HepG2 (cell line): ENCODE measurements around the gene STH. TPM values are rescaled to one million over a fixed set of nuclear protein-coding genes. Genes with fewer than 3 reads are reported as not detected.
A peak's percentile ranks its signal among the peaks of the same experiment; 100 is the strongest.

ENCODE experiments used
- DMAP1 ChIP-seq: IDR thresholded peaks from 2 replicates; pipeline ENCODE4 v1.6.1; 2016
- GPN1 ChIP-seq: sonication (generic); formaldehyde crosslinking; IDR thresholded peaks from 2 replicates; pipeline ENCODE4 v1.5.1; 2020; ENCODE audit warnings: missing genetic modification reagents, borderline replicate concordance
- NKX3-1 ChIP-seq: sonication (generic); formaldehyde crosslinking; IDR thresholded peaks from 2 replicates; pipeline ENCODE4 v1.5.0; 2020; ENCODE audit warnings: missing genetic modification reagents
- PCBP1 ChIP-seq: fragments of 200-400 bp; formaldehyde crosslinking; IDR thresholded peaks from 2 replicates; pipeline ENCODE4 v1.6.1; 2017; ENCODE audit warnings: mild to moderate bottlenecking, low read depth, low read length, borderline replicate concordance
- PITX1 ChIP-seq: sonication (generic); formaldehyde crosslinking; IDR thresholded peaks from 2 replicates; pipeline ENCODE4 v1.5.1; 2020; ENCODE audit warnings: mild to moderate bottlenecking, missing genetic modification reagents
- POGK ChIP-seq: sonication (generic); formaldehyde crosslinking; conservative IDR thresholded peaks from 2 replicates; pipeline ENCODE4 v1.8.0; 2022; ENCODE audit warnings: mild to moderate bottlenecking, moderate library complexity, missing genetic modification reagents
- RERE ChIP-seq: IDR thresholded peaks from 2 replicates; pipeline ENCODE4 v1.6.1; 2016; ENCODE audit warnings: low read depth, missing genetic modification reagents, missing compliant biosample characterization
- SIN3B ChIP-seq: fragments of 150-350 bp; IDR thresholded peaks from 2 replicates; pipeline ENCODE4 v1.6.1; 2014; ENCODE audit warnings: low read length
- SOX6 ChIP-seq, 2 experiments: fragments of 450-650 bp in 1 of 2; sonication (generic) in 1 of 2; formaldehyde crosslinking in 1 of 2; IDR thresholded peaks; 2 replicates each; pipeline versions ENCODE4 v1.4.0 to v1.6.1; 2017 to 2020; ENCODE audit warnings: antibody characterized with exemption in 1 of 2, mild to moderate bottlenecking in 1 of 2, missing genetic modification reagents in 1 of 2
- ZBTB43 ChIP-seq: sonication (generic); formaldehyde crosslinking; conservative IDR thresholded peaks from 2 replicates; pipeline ENCODE4 v1.4.0; 2020; ENCODE audit warnings: missing genetic modification reagents
- ZFP90 ChIP-seq: sonication (generic); formaldehyde crosslinking; IDR thresholded peaks from 2 replicates; pipeline ENCODE4 v1.8.0; 2022; ENCODE audit warnings: missing genetic modification reagents, mild to moderate bottlenecking, inconsistent platforms, borderline replicate concordance
- ZFY ChIP-seq: sonication (generic); formaldehyde crosslinking; IDR thresholded peaks from 2 replicates; pipeline ENCODE4 v1.4.0; 2020; ENCODE audit warnings: missing genetic modification reagents
- ZNF547 ChIP-seq: sonication (generic); formaldehyde crosslinking; IDR thresholded peaks from 2 replicates; pipeline ENCODE4 v1.5.1; 2020; ENCODE audit warnings: mild to moderate bottlenecking, missing genetic modification reagents
- ZNF563 ChIP-seq: sonication (generic); formaldehyde crosslinking; IDR thresholded peaks from 2 replicates; pipeline ENCODE4 v1.8.0; 2022; ENCODE audit warnings: mild to moderate bottlenecking, moderate library complexity, missing genetic modification reagents
- ZNF879 ChIP-seq: sonication (generic); formaldehyde crosslinking; IDR thresholded peaks from 2 replicates; pipeline ENCODE4 v1.8.1; 2023; ENCODE audit warnings: missing genetic modification reagents
- ZSCAN29 ChIP-seq: sonication (generic); formaldehyde crosslinking; conservative IDR thresholded peaks from 2 replicates; pipeline ENCODE4 v1.4.0; 2020; ENCODE audit warnings: mild to moderate bottlenecking, missing genetic modification reagents
- polyA plus RNA-seq, 8 experiments: library from polyadenylated mRNA; depleted of rRNA in 3 of 8; stranded (reverse) in 7 of 8; unstranded in 1 of 8; fragments of >200 nt; fragmentation: Illumina TruSeq in 4 of 8; extraction: Trizol in 4 of 8; gene quantifications; 2 replicates each; pipeline versions ENCODE4 v1.2.1 to v1.2.3, GENCODE V29; 2011 to 2016; ENCODE audit warnings: low read depth in 4 of 8, missing spikeins in 1 of 8, mixed read lengths in 1 of 8; ENCODE audit not compliant: insufficient read depth in 1 of 8
- total RNA-seq, 5 experiments: library from RNA; depleted of rRNA; stranded (reverse); fragments of >200 nt; fragmentation: Illumina TruSeq; extraction: Trizol; gene quantifications; 2 replicates each; pipeline ENCODE4 v1.2.3, GENCODE V29; 2016; ENCODE audit warnings: low read depth in 1 of 5

The STH gene
- total and polyA plus RNA-seq, 2 of the 13 experiments (the other 11 are each of a cell fraction or from before 2014, with no cell fraction given): not detected

- TF ChIP-seq ZSCAN29 (CRISPR knock-in tag) (no peak), ZFY (CRISPR knock-in tag) (peak; percentile 40; the same call in 1 of the 2 replicates), RERE (CRISPR knock-in tag) (no peak), GPN1 (CRISPR knock-in tag) (no peak), ZNF547 (peak; percentile 42; the same call in 1 of the 2 replicates), PITX1 (no peak; the same call in 1 of the 2 replicates), PCBP1 (no peak), SIN3B (no peak), ZNF879 (no peak), POGK (no peak), ZNF563 (no peak), SOX6 (IDR thresholded peaks at IDR 0.05) (no peak), SOX6 (CRISPR knock-in tag; IDR thresholded peaks at IDR 0.05) (peak; percentile 86), DMAP1 (CRISPR knock-in tag) (0 out of 2 replicates have a peak, but pooled peaks have one; percentile 18), ZBTB43 (0 out of 2 replicates have a peak, but pooled peaks have one; percentile 49), NKX3-1 (CRISPR knock-in tag) (peak; percentile 62; the same call in 1 of the 2 replicates), ZFP90 (CRISPR knock-in tag) (peak; percentile 79; the same call in 1 of the 2 replicates)
Measured at GRCh38 chr17:46013502-46014165, 14.6 kb downstream of the STH start (continued).
